Measurements from ENCODE around the gene FAM168A.

DNA sequence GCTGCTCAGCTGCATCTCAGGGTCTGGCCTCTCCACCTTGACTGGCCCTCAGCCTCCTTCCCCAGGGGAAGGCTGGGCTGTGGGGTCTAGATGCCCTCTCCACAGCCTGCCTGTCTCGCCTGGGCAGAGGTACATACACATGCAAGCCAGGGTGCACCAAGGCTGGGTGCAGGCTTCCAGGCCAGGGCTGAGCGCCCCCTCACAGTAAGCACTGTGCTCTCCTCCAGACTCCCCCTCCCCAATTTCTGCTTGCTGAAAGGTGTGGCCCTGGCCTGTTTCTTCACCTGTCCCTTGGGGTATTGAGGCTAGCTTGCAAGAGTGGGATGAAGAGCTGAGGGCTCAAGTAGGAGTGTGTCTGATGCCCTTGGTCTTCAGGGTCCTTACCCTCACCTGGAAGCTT is 199.2 kb downstream of the FAM168A start:
- TF ChIP-seq, protein P1, sequence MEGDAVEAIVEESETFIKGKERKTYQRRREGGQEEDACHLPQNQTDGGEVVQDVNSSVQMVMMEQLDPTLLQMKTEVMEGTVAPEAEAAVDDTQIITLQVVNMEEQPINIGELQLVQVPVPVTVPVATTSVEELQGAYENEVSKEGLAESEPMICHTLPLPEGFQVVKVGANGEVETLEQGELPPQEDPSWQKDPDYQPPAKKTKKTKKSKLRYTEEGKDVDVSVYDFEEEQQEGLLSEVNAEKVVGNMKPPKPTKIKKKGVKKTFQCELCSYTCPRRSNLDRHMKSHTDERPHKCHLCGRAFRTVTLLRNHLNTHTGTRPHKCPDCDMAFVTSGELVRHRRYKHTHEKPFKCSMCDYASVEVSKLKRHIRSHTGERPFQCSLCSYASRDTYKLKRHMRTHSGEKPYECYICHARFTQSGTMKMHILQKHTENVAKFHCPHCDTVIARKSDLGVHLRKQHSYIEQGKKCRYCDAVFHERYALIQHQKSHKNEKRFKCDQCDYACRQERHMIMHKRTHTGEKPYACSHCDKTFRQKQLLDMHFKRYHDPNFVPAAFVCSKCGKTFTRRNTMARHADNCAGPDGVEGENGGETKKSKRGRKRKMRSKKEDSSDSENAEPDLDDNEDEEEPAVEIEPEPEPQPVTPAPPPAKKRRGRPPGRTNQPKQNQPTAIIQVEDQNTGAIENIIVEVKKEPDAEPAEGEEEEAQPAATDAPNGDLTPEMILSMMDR (IDR thresholded peaks at IDR 0.05), result no peak
- TF ChIP-seq EZH2phosphoT487 (IDR thresholded peaks at IDR 0.05) (no peak), EZH2 (IDR thresholded peaks at IDR 0.05) (no peak)
